Measurements from ENCODE around the gene PZP.

PZP gene

DNA sequence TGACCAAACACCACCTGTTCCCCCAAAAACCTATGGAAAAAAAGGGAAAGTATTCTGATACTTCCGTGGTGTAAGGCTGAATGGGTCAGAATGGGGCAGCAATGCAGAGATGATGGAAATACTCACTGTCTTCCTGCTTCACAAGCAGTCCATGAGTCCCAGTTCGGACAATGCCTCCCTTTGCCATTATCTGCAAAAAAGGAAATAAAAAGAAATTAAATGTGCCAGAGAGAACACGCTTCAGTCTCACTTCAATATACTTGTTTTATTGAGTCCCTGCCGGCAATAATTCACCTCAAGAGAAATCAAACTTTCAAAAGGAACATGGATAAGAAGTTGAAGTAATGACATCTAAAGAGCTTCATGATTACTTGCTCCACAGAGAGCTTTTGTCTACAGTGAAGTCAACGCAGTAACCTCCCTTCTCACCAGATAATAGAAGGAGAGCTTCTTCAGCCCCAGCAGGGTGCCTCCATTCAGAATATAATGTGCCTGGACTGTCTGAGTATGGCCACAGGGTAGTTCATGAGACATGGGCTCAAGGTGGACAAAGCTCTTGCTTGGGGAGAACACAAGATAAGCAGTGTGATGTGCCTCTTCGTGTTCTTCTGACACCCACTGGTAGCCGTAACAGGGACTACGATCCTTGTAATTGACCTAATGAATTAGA, 107.0 kb downstream of the PZP start:
- no peak for DNase-seq

GRCh38 chr12:9099552-9100190, 108.5 kb downstream of the PZP start:
- no peak for DNase-seq
